Neutrophil (primary cell): ENCODE results near the gene PURB.

Source experiments
- H3K27ac ChIP-seq: fragments of 200-600 bp; sonication (generic); 2 replicates; pipeline ENCODE4 v1.5.1; 2016; ENCODE audit warnings: mild to moderate bottlenecking, moderate library complexity
- H3K27me3 ChIP-seq: fragments of 200-600 bp; sonication (generic); 2 replicates; pipeline ENCODE4 v1.6.0; 2016; ENCODE audit warnings: mild to moderate bottlenecking
- H3K36me3 ChIP-seq: fragments of 200-600 bp; sonication (generic); 2 replicates; pipeline ENCODE4 v1.5.1; 2017
- H3K4me1 ChIP-seq, 2 experiments: fragments of 200-600 bp in 1 of 2; sonication (generic) in 1 of 2; 1 replicate in 1 of 2; 2 replicates in 1 of 2; pipeline versions ENCODE4 v1.5.1 to v1.6.1; 2013 to 2016; ENCODE audit warnings: low read depth in 1 of 2, low read length in 1 of 2, mild to moderate bottlenecking in 1 of 2, moderate library complexity in 1 of 2; ENCODE audit not compliant: control insufficient read depth in 1 of 2, insufficient read depth in 1 of 2
- H3K4me3 ChIP-seq, 2 experiments: fragments of 200-600 bp in 1 of 2; sonication (generic) in 1 of 2; 1 replicate in 1 of 2; 2 replicates in 1 of 2; pipeline ENCODE4 v1.5.1; 2013 to 2016; ENCODE audit warnings: low read depth in 1 of 2, low read length in 1 of 2, mild to moderate bottlenecking in 1 of 2, moderate library complexity in 1 of 2
- H3K9me3 ChIP-seq: fragments of 200-600 bp; sonication (generic); 2 replicates; pipeline ENCODE4 v1.5.1; 2016
- TF ChIP-seq, protein P1 (sequence below): fragments of 200-600 bp; sonication (generic); IDR thresholded peaks from 2 replicates; pipeline ENCODE4 v1.5.1; 2016; ENCODE audit warnings: antibody characterized with exemption

PURB gene

DNA sequence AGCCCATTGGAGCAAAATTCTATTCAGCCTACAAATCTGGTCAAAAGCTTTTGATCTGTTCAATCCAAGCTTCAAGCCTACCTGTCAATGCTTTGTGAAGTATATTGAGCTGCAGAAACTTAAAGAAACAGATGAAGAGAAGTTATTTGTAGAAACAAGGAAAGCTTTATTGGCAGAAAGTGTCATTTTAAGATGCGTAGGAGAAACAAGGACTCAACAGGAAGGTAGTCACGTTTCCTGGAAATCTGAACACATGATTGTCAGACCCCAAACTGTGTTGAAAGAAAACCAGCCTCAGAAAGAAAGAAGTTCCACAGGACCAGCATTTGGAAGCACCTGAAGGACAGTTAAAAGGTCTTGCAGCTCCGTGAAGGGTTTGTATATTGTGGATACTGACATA, 34.8 kb upstream of the PURB start:
- Histone ChIP-seq H3K4me1 (peaks cover 0 to 4% of the 10 kb centered on the region in 2 experiments), H3K36me3 (no peaks in the 10 kb centered on the region)

DNA sequence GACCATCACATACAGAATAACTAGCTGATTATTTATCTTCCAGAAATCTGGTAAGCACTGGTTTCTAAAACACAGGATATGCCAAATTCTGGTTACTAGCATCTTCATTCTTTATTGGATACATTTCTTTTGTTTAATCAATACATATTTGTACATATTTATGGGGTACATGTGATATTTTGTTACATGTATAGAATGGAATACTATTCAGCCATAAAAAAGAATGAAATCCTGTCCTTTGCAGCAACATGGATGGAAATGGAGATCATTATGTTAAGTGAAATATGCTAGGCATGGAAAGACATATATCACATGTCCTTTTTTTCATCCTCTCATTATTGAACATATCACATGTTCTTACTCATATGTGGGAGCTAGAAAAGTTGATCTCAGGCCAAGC, 32.7 kb upstream of the PURB start:
- Histone ChIP-seq H3K4me3 (no peak overlapping the region), H3K27me3 (no peaks in the 10 kb centered on the region), H3K36me3 (no peaks in the 10 kb centered on the region), H3K4me1 (peaks cover 0 to 4% of the 10 kb centered on the region in 2 experiments), H3K27ac (no peak overlapping the region), H3K9me3 (no peaks in the 10 kb centered on the region)
- TF ChIP-seq, protein P1, sequence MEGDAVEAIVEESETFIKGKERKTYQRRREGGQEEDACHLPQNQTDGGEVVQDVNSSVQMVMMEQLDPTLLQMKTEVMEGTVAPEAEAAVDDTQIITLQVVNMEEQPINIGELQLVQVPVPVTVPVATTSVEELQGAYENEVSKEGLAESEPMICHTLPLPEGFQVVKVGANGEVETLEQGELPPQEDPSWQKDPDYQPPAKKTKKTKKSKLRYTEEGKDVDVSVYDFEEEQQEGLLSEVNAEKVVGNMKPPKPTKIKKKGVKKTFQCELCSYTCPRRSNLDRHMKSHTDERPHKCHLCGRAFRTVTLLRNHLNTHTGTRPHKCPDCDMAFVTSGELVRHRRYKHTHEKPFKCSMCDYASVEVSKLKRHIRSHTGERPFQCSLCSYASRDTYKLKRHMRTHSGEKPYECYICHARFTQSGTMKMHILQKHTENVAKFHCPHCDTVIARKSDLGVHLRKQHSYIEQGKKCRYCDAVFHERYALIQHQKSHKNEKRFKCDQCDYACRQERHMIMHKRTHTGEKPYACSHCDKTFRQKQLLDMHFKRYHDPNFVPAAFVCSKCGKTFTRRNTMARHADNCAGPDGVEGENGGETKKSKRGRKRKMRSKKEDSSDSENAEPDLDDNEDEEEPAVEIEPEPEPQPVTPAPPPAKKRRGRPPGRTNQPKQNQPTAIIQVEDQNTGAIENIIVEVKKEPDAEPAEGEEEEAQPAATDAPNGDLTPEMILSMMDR, result no peak

More for the DNA sequence above, 34.8 kb upstream of the PURB start:
- H3K4me3 ChIP-seq, result no peak overlapping the region
- TF ChIP-seq, protein P1, result no peak
- no peaks in the 10 kb centered on the region for H3K27me3 ChIP-seq
- H3K27ac ChIP-seq, result no peak overlapping the region
- no peaks in the 10 kb centered on the region for H3K9me3 ChIP-seq

DNA sequence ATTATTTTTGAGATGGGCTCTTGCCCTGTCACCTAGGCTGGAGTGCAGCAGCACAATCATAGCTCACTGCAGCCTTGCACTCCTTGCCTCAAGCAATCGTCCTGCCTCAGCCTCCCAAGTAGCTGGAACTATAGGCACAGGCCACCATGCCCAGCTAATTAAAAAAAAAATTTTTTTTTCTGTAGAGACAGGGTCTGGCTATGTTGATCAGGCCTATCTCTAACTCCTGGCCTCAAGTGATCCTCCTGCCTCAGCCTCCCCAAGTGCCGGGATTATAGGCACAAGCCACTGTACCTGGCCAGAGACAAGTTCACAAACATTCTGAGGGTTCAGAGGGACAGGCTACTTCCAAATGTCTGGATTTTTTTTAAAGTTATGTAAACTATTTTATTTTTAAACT, 32.1 kb upstream of the PURB start:
- Histone ChIP-seq H3K36me3 (no peaks in the 10 kb centered on the region), H3K4me3 (no peak overlapping the region), H3K4me1 (peaks cover 0 to 4% of the 10 kb centered on the region in 2 experiments), H3K27ac (no peak overlapping the region), H3K27me3 (no peaks in the 10 kb centered on the region), H3K9me3 (no peaks in the 10 kb centered on the region)
- TF ChIP-seq, protein P1, result no peak

DNA sequence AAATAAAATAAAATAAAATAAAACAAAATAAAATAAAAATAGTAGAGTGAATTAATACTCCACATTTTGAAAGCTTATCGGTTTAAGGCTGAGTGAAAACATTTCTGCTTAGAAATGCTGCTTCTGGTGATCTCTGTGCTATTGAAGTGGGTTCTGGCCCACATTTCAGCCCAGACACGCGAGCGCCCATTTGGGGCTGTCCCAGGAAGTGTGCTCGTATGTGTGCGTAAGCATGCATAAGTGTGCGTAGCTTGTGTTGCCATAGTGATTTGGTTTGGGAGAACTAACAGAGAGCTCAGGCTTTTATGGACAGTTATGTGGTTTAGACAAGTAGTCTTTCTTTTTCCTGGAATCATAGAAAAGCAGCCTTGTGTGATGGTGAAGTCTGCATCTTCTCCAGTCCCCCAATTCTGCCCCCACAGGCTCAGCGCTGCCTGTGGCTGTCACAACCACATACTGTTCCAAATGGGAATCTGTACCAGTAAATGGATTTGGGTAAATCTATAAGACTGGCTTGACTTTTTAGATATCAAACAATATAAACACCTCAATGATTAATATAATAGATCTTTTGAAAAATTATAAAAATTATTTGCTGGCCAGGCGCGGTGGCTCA, 29.8 kb upstream of the PURB start:
- Histone ChIP-seq H3K36me3 (no peaks in the 10 kb centered on the region), H3K27me3 (no peaks in the 10 kb centered on the region), H3K27ac (no peak overlapping the region), H3K4me1 (no peaks in the 10 kb centered on the region), H3K4me3 (no peak overlapping the region), H3K9me3 (no peaks in the 10 kb centered on the region)
- TF ChIP-seq, protein P1, result no peak

DNA sequence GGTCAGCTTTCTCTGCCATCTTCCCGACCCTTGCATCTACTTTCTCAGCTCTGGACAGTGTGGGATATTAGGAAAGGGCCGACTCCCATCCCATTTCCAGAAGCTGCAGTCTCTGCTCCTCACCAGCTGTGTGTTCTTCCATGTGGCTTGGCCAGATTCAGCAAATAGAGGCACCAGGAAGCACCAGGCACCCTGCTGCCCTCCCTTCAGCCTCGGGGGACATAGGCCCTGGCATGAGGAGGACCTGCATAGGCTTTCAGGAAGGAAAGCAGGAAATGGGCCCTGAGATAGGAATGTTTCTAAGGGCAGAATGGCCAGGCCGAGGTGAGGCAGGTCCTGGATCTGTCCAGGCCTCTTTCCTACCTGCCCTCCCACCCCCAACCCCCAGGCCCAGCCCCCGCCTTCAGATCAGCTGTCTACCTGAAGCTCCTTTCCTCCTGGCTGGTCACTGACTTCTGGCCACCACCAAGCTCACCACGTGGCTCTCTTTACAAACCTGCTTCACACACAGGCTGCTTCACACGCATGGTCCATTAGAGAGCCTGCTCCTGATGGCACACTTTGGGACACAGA, 27.5 kb upstream of the PURB start:
- H3K4me3 ChIP-seq, result no peak overlapping the region
- no peaks in the 10 kb centered on the region for H3K36me3 ChIP-seq
- H3K27me3 ChIP-seq, result no peaks in the 10 kb centered on the region
- no peak overlapping the region for H3K27ac ChIP-seq
- no peaks in the 10 kb centered on the region for H3K4me1 ChIP-seq
- TF ChIP-seq, protein P1, result no peak
- no peaks in the 10 kb centered on the region for H3K9me3 ChIP-seq
